DMS114 treated with DMSO at 0.1 percent for 48 hours (cell line): ENCODE results near the gene TBC1D14.
"Not testable (repeated sequence)": the region's sequence is repeated elsewhere in the genome, so short reads cannot be mapped to it uniquely, and the experiment has no call there.

Experiments used
- DNase-seq: peaks from one replicate; lab custom pipeline; 2025; ENCODE audit not compliant: unreplicated experiment; lab: John Stamatoyannopoulos, UW

The TBC1D14 gene

DNA sequence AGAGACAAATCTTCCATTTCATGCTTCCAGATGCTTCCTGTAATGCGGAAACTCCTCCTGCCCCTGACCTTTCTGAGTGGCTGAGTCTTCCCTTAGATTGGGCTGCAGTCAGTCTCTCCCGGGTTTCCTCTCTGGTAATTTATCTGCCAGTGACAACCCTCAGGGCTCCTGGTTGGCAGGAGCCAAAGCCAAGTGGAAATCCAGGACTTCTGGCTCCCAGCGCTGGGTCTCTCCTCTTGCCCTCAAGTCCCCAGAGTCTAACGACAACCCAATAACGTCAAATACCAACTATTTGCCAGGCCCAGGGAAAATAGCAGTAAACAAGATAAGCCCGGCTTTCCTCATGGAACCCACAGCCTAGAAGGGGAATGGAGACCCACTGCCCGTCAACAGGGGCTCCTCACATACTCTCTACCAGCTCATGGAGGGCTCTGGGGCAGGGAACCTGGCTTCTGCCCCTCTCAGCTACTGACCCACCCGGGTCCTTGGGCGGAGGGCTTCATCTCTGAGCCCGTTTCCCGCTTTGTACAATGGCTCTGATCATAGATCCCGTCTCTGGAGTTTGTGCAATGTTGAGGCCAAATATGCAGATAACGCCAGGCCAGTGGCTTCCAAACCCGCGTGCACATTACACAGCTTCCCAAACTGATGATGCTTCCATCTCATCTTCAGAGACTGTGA, 1.1 kb upstream of the TBC1D14 start:
- DNase-seq, result no peak

DNA sequence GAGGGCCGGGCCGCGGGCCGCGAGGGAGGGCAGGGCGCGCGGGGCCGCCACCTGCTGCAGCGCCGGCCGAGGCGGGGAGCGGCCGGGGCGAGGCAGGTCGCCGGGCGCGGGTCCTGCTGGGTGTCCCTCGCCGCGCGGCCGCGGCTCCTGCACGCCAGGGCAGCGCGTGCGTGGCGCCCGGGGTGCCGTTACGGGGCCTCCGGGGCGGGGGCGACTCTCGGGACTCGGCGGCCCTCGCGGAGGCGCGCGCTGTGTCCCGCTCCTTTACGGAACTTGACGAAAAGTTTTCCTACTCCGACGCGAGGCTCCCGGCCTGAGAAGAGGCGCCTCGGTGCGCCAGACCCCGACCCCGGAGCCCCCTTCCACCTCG, 329 bp downstream of the TBC1D14 start:
- DNase-seq, result no peak

DNA sequence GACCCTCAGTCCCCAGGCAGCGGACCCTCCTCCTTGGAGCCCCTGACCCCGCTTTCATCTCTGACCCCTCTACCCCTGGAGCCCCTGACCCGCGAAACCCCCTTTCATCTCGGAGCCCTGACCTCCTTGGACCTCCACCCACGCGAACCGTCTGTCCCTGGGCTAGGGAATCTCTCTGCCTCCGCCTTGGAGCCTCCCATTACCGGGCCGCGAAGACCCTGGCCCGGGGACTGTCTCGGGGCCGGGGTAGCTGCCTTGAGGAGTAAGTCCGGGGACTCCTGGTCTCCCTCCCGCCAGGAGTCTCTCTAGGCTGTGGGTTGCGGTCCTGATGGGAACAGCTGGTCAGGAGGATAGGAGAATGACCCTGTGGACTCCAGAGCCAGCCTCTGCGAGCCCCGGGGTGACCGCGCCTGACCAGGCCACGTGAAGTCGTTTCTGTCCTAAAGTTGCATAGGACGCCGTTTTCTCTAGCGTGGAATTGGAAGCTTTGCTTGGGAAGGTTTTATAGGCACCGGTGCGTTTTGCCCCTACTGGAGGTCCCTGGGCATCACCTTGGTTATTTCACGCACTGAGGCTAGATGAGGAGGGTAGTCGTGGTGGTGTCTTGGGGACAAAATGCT, 824 bp downstream of the TBC1D14 start:
- DNase-seq, result no peak

DNA sequence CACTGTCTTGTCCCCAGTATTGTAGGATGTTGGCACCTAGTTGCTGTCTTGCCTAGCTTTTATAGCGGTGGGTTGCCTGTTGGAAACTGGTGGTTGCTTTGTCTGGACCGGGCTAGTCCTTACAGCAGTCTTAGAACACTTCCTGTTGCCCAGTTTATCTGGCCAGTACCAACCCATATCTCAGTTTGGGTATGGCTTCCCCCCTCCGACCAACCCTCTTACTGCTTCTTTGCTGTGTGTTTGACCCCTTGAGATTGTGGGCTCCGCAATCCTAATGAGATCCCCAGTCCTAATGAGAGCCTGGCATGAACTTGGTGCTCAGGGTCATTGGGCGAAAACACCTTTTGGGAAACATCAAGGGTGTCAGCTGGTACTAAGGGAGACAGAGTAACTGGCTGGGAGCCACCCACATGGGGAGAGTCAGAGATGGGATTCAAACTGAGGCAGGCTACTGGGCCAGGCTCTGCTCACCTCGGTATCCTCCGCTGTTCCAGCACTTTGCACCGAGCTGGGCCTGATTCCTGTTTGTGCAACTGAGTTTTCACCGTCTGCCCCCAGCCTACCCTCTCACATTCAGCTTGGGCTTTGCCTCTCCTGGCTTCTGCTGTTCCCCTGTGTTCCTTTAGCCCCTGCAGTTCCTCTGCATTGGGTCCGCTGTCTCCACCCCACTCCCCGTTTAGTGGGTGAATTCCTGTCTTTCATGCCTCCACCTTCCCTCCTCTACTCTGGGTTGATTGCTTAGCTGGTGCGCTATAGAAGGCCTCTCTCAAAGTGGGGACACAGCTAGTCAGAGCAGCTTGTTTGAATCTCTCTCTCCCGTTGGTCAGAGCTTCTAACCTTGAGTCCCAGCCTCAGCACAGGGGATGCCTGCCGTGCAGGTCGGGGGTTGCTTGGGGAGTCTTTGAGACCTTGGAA, 1.6 kb downstream of the TBC1D14 start:
- DNase-seq, result no peak

DNA sequence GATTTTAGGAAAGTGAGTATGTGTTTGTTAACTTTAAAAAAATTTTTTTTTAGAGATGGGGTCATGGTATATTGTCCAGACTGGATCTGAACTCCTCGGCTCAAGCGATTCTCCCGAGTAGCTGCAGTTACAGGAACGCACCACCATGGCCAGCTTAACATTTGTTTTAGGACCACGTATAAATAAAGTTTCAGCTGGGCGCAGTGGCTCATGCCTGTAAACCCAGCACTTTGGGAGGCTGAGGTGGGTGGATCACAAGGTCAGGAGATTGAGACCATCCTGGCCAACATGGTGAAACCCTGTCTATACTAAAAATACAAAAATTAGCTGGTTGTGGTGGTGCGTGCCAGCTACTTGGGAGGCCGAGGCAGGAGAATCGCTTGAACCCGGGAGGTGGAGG, 2.3 kb downstream of the TBC1D14 start:
- DNase-seq, result not testable (repeated sequence)

DNA sequence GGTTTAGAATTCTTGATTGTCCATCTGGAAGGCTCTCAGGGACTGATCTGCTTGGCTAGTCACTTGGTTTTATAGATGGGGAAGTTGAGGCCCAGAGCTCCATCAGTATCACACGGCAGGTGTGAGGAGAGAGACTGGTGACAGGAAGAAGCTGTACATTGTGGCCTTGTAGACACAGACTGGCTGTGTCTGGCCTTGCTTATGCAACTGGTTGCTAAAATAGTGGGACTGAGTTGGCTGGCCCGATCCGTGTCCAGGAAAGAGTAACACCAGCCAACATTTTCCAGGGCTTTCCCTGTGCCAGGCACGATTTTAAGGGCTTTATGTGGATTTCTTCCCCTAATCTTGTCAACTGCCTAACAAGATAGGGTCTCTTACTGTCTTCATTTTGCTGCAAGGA, 2.8 kb downstream of the TBC1D14 start:
- no peak for DNase-seq

DNA sequence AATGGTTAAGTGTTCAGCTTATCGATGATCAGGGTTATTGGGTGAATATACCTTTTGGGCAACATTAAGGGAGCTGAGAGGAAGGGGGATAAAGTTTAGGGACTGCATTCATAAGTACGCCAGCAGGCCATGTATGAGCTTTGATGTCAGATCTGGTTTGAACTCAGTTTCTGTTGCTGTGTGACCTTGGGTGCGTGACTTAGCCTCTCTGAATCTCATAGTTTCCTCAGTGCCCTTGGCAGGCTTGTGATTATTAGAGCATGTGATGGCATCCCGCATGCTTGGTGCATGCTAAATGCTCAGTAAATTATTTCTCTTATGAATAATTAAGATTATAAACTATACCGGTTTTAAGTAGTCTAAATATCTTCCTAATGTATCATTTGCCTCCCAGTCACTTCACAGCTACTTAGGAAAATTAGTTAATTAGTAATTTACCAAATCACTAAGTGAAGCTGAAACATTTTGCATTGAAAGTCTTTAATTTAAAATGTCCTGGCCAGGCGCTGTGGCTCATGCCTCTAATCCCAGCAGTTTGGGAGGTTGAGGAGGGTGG, 3.8 kb downstream of the TBC1D14 start:
- DNase-seq, result no peak

DNA sequence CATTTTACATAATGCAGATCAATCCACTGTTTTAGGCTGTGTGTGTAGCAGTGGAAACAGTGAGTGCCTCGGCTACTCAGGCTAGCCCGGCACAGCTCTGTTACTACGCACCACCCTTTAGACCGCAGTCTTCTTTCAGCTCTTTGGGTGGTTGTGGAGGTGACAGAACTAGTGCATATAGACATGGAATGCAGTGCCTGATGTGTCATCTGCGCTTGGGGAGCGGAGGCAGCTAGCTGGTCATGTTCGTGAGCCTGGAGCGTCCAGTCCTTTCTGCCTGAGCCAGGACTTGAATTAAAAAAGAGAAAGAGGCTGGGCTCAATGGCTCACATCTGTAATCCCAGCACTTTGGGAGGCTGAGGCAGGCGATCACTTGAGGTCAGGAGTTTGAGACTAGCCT, 4.8 kb downstream of the TBC1D14 start:
- DNase-seq, result no peak

DNA sequence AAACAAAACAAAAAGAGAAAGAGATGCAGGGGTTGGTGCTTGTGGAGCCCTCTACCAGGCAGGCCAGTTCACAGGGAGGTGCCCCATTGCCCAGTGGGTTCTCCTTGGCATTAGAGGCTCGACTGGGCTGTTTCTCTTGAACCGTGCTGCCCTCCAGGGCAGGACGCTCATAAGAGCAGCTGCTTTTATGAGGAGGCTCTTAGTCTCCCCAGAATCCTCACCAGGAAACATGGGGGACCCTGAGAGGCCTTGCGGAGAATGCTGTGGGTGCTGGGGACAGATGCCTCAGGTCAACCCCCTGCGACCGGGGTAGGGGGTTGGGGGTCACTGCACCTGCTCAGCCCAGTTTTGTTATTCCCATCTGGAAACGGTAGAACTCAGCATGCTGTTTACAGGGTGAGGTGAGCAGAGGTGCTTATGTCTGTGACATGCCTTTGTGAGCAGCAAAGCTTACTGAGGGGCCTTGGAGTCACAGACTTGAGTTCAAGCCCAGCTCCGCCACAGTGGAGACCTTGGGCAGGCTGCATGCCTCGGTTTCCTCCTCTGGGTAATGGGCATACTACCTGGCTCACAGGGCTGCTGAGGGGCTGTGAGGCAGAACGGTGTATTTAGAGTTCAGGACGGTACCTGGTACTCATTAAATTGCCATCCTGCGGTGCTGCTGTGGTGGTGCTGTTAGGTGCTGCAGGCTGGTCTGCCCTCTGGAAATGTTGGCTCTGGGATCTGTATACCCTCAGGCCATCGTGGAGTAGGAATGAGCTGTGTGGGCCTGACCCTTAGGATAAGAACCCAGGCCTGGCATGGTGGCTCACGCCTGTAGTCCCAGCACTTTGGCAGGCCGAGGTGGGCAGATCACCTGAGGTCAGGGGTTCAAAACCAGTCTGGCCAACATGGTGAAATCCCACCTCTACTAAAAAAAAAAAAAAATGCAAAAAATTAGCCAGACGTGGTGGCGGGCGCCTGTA, 5.7 kb downstream of the TBC1D14 start:
- no peak for DNase-seq

DNA sequence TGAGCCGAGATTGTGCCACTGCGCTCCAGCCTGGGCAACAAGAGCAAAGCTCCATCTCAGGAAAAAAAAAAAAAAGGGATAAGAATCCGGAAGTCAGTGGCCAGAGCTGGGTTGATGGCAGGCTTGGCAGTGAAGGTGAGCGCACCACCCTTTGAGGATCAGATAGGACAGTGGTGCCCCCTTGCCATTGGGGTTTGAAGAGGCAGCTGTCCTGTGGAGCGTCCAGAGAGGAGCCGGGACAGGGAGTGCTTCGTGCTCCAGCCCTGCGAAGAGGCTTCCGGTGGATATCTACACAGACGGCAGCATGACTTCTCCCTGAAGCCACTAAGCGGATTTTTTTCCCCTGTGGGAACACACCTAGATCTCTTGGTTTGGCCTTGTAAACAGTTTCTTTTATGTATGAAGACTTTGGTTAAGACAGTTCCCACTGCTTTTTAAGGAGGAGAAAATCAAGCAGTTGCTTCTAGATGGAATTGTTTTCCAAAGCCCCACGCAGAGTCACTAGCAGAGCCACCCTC, 6.5 kb downstream of the TBC1D14 start:
- no peak for DNase-seq

DNA sequence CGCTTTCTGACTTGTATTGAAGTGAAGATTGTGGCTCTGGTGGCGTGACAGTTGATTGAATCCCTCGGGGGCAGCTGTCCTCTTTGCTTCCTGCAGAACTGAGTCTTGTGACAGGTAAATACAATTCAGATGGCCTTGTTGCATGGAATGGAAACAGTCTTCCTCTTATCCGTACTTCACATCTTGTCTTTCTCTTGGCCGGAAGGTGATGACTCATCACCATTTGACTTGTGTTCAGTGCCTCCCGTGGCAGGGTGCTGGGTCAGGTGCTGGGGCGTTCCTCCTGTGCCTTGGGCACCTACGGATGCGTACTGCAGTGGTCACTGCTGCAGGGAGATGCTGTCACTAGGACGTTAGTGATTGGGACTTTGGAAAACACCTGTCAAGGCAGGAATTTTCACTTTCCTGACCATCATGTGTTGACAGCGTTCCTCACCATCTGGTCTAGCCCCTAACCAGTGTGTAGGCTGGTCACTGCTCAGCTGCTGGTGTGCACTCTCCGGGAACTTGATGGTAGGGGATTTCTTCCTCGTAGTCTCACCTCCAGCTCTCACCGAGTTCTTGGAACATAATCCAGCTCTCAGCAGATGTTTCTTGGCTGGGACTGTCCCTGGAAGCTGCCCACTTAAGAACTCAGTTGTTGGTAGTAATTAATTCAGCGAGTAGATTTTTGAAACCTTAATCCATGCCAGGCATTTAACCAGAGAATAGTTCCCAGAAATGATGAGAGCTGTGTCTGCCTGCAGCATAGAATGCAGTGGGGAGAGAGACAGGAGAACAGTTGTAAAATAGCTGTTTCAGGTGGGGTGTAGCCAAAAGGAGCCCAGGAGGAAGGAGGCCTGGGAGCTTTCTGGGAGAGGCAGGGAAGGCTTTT, 7.2 kb downstream of the TBC1D14 start:
- DNase-seq, result no peak

DNA sequence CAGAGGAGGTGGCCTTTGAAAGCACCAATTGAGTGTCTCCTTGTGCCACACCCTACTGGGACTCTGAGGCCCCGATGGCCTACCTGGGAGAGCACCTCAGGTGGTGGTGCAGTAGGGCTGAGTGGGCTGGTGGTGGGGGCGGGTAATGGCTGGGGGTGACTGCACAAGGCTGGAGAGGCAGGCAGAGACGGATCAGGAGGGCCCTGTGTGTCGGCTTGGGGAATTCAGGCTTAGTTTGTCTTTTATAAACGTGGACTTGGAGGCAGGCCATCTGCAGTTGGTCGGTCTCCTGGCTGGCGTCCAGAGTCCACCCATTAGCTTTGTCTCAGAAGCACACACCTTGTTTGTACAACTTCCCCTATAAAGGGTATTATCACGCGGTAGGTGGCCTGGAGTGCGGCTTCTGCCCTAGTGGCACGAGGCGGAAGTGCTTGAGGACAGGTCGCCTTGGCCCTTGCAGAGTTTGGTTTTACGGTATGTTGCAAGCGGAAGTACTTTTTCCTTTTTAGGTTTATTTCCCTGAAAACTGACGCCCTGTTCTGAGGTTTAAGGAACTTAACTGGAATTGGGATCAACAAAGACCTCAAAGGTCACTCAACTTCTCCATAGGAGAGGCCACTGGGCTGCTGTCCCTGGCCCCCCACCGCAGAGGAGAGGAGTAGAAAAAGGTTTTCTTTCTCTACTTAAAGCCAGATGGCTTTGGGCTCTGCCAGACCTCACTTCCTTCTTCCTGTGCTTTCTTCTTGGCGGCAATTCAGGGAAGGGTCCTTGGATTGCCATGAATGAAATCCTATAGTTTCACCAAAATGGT, 8.0 kb downstream of the TBC1D14 start:
- DNase-seq, result no peak

DNA sequence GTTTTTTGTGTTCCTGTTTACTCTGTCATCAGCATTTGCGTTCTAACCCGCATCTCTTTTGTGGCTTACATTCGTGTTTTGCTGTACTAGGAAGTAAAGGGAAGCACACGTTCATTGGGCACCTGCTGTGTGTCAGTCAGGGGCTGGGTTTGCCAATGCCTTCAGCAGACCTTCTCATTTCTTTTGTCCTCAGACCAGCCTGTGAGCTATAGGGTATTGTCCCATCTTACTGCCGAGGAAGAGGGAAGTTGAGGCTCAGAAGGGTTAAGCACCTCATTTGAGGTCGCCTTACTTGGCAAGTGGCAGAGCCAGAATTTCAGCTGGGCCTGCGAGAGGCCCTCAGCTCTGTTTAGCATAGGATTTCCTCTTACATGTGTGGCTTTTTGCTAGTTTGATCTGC, 8.7 kb downstream of the TBC1D14 start:
- DNase-seq, result no peak

DNA sequence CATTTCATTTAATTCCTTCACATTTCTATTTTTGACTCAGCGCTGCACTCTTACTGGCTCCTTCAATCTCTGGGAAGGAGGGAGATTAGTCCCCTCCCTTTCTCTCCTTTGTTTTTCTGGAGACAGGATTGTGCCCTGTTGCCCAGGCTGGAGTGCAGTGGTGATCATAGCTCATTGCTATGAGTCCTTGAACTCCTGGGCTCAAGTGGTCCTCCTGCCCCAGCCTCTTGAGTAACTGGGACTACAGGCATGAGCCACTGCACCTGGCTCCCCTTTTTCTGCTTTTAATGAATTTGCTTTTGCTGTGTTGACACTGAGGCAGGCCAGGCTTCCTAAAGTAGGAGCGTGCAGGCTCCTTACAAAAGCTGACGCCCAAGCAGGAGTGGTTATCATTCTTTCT, 10.5 kb downstream of the TBC1D14 start:
- no peak for DNase-seq

DNA sequence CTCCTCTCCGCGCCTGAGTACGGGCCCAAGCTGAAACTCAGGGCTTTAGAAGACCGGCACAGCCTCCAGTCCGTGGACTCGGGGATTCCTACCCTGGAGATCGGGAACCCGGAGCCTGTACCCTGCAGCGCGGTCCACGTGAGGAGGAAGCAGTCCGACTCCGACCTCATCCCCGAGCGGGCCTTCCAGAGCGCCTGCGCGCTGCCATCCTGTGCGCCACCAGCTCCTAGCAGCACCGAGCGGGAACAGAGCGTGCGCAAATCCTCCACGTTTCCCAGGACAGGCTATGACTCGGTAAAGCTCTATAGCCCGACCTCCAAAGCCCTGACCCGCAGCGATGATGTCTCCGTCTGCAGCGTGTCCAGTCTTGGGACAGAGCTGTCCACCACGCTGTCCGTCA, 13.9 kb downstream of the TBC1D14 start:
- no peak for DNase-seq

DNA sequence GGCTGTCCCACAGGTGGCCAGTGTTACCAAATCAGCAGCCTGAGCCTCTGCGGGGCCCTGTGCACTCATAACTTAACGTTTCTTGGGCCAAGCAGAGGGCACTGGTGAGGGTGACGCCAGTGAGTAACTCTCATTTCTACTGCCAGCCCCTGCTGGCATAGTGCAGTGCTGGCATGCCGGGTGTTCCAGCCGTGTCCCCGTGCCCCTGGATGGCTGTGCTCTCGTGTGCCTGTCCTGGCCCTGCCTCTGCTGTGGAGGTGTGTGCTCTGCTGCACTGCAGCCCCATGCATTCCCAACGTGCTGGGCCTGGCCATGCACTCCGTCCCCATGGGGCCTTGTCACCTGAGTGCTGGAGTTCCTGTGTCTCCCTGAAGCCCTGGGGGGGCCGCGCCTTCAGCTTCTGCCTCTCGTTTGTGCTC, 14.7 kb downstream of the TBC1D14 start:
- no peak for DNase-seq

DNA sequence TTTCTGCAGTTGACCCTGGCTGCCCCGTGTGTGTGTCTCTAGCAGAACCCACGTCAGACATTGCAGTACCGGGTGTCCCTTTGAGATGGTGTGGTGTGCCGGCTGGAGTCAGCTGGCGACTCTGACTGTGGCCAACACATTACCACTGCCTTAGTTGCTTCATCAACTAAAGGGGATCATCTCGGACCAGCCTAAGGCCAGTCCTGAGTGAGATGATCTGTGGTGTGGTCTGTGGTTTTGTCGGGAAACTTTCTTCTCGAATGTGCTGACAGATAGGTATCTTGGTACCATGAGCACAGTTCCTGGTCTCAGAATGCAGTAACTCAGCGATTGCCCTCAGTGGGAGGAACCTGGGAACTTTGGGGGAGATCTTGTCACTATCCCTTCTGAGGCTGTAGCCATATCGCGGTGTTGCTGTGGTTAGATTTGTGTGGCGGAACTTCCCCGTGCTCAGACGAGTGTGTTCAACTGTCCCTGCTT, 15.8 kb downstream of the TBC1D14 start:
- DNase-seq, result no peak

DNA sequence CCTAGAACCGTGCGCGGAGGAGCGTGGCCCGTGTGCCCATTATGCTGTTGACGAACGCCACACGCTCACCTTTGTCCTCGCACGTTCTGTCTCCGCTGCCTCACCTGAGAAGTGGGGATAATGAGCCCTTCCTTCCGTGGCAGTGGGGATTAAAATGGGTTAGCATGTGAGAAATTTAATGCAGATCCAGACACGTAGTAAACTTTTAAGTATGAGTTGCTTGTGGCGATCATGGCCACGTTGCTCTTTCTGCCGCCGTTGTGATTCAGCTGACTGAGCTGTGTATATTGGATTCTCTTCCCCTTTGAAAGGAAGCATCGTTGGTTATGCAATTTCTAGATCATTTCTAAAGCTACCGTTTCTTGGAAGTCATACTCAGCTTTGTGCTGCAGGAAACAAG, 16.5 kb downstream of the TBC1D14 start:
- no peak for DNase-seq
